Measurements from ENCODE around the gene NDUFB3. TPM values are rescaled to one million over a fixed set of nuclear protein-coding genes. Genes with fewer than 3 reads are reported as not detected.

The NDUFB3 gene
- polyA plus RNA-seq, 12 donors, result 47.9 to 114 (median 99.3) TPM; not detected in 1

GRCh38 chr2:201126308-201127151, 54.7 kb downstream of the NDUFB3 start:
- no peak for DNase-seq

GRCh38 chr2:201127152-201127511, 55.3 kb downstream of the NDUFB3 start:
- no peak for DNase-seq

- DNase-seq, result no peak
These were observed 55.8 kb downstream of the NDUFB3 start for GRCh38 chr2:201127570-201127969.

GRCh38 chr2:201128033-201128432, 56.2 kb downstream of the NDUFB3 start:
- DNase-seq, result no peak

GRCh38 chr2:201128933-201129505, 57.2 kb downstream of the NDUFB3 start:
- DNase-seq, result no peak

- DNase-seq, result no peak
These were observed 58.9 kb downstream of the NDUFB3 start for GRCh38 chr2:201130524-201131186.

- DNase-seq, result no peak
These were observed 60.7 kb downstream of the NDUFB3 start for GRCh38 chr2:201132518-201132917.

Other genes with a start within 250 kb of the NDUFB3 start
- gene CLK1, start 207.3 kb upstream of the NDUFB3 start, polyA plus RNA-seq (ENCODE audit: insufficient read length in 12 of 12), result 100 to 1,000 TPM in 11 of 12 donors, not detected in 1; 101 to 206 (median 157) TPM
- 10 to 100 TPM in 11 of 12 donors, not detected in 1; 22.5 to 83.4 (median 55.6) TPM for gene PPIL3, start 182.9 kb upstream of the NDUFB3 start, polyA plus RNA-seq (ENCODE audit: insufficient read length in 12 of 12)
- gene NIF3L1, start 182.6 kb upstream of the NDUFB3 start, polyA plus RNA-seq (ENCODE audit: insufficient read length in 12 of 12), result 10 to 100 TPM in 11 of 12 donors, not detected in 1; 15.0 to 28.6 (median 23.0) TPM
- 10 to 100 TPM in 11 of 12 donors, not detected in 1; 13.5 to 31.7 (median 17.5) TPM for gene ORC2, start 108.3 kb upstream of the NDUFB3 start, polyA plus RNA-seq (ENCODE audit: insufficient read length in 12 of 12)
- gene HYCC2, start 330 bp upstream of the NDUFB3 start, polyA plus RNA-seq (ENCODE audit: insufficient read length in 12 of 12), result 10 to 100 TPM in 4 of 12 donors, 1 to 10 TPM in 7, not detected in 1; 6.8 to 12.3 (median 9.3) TPM
- 10 to 100 TPM in 11 of 12 donors, not detected in 1; 30.8 to 62.4 (median 40.3) TPM for gene CFLAR, start 44.2 kb downstream of the NDUFB3 start, polyA plus RNA-seq (ENCODE audit: insufficient read length in 12 of 12)
- 1 to 10 TPM in 11 of 12 donors, not detected in 1; 4.7 to 9.4 (median 6.7) TPM for gene CASP10, start 111.1 kb downstream of the NDUFB3 start, polyA plus RNA-seq (ENCODE audit: insufficient read length in 12 of 12)
- 10 to 100 TPM in 4 of 12 donors, 1 to 10 TPM in 7, not detected in 1; 4.8 to 23.5 (median 7.9) TPM for gene CASP8, start 188.5 kb downstream of the NDUFB3 start, polyA plus RNA-seq (ENCODE audit: insufficient read length in 12 of 12)

Data from muscle of arm (tissue), 12 donors.